K562 (cell line): Measurements from ENCODE around the gene CA5B. TPM values are rescaled to one million over a fixed set of nuclear protein-coding genes. Genes with fewer than 3 reads are reported as not detected.

ENCODE experiments used
- CBFB ChIP-seq: sonication (generic); formaldehyde crosslinking; IDR thresholded peaks from 2 replicates; pipeline ENCODE4 v1.4.0; 2020; ENCODE audit warnings: mild to moderate bottlenecking, missing genetic modification reagents
- CGGBP1 ChIP-seq: fragments of 250-450 bp; sonication (Bioruptor Pico); IDR thresholded peaks from 2 replicates; pipeline ENCODE4 v1.9.0; 2021; ENCODE audit warnings: mild to moderate bottlenecking
- DNMT1 ChIP-seq: fragments of 450-650 bp; IDR thresholded peaks from 2 replicates; pipeline ENCODE4 v1.6.1; 2016; ENCODE audit warnings: antibody characterized with exemption, mild to moderate bottlenecking
- EWSR1 ChIP-seq: fragments of 450-650 bp; IDR thresholded peaks from 2 replicates; pipeline ENCODE4 v1.6.1; 2018; ENCODE audit warnings: borderline replicate concordance, mild to moderate bottlenecking, low read depth, moderate library complexity; ENCODE audit not compliant: partially characterized antibody
- HNRNPK ChIP-seq: fragments of 200-400 bp; formaldehyde crosslinking; IDR thresholded peaks from one replicate; pipeline ENCODE4 v1.6.1; 2018; ENCODE audit warnings: mild to moderate bottlenecking, low read depth, low read length; ENCODE audit not compliant: poor library complexity, severe bottlenecking
- NCOR1 ChIP-seq: fragments of 450-650 bp; IDR thresholded peaks from 2 replicates; pipeline ENCODE4 v1.6.1; 2016; ENCODE audit warnings: mild to moderate bottlenecking, moderate library complexity
- NRF1 ChIP-seq, 2 experiments: fragments of 450-650 bp; IDR thresholded peaks in 1 of 2; conservative IDR thresholded peaks in 1 of 2; 2 replicates each; pipeline ENCODE4 v1.6.1; 2014; ENCODE audit warnings: mild to moderate bottlenecking in 2 of 2
- PML ChIP-seq: IDR thresholded peaks from 2 replicates; pipeline ENCODE4 v1.6.1; 2012; ENCODE audit warnings: low read length, inconsistent platforms
- ZFP91 ChIP-seq: sonication (generic); formaldehyde crosslinking; IDR thresholded peaks from 2 replicates; pipeline ENCODE4 v1.8.0; 2022; ENCODE audit warnings: mild to moderate bottlenecking, missing genetic modification reagents
- ZNF143 ChIP-seq: sonication (generic); formaldehyde crosslinking; IDR thresholded peaks from 2 replicates; pipeline ENCODE4 v1.9.0; 2022; ENCODE audit warnings: mild to moderate bottlenecking, missing genetic modification reagents
- ZNF277 ChIP-seq: fragments of 250-450 bp; sonication (Bioruptor Pico); IDR thresholded peaks from 2 replicates; pipeline ENCODE4 v1.8.0; 2022; ENCODE audit warnings: inconsistent platforms, mild to moderate bottlenecking, moderate library complexity, borderline replicate concordance
- ZNF407 ChIP-seq: fragments of 450-650 bp; IDR thresholded peaks from 2 replicates; pipeline ENCODE4 v1.6.1; 2016; ENCODE audit warnings: low read depth
- polyA plus RNA-seq, 8 experiments: library from polyadenylated mRNA; depleted of rRNA in 4 of 8; stranded (reverse) in 5 of 8; unstranded in 3 of 8; fragments of >200 nt; fragmentation: Nextera tagmentation in 2 of 8; fragmentation: Illumina TruSeq in 1 of 8; extraction: Ambion mirVana in 2 of 8; extraction: Trizol in 1 of 8; gene quantifications; 2 replicates each; pipeline versions ENCODE4 v1.2.1 to v1.2.3, GENCODE V29; 2011 to 2014; ENCODE audit warnings: inconsistent platforms in 1 of 8, missing spikeins in 1 of 8
- total RNA-seq, 7 experiments: library from RNA; depleted of rRNA in 6 of 7; stranded (reverse); fragments of >200 nt in 6 of 7; fragmentation: Illumina TruSeq in 2 of 7; extraction: Trizol in 2 of 7; gene quantifications; 2 replicates each; pipeline versions ENCODE4 v1.2.1 to v1.2.3, GENCODE V29; 2011 to 2021; ENCODE audit warnings: low replicate concordance in 1 of 7
- TF ChIP-seq, protein P1 (sequence below): fragments of 450-650 bp; IDR thresholded peaks from 2 replicates; pipeline ENCODE4 v1.6.1; 2016; ENCODE audit warnings: borderline replicate concordance

The CA5B gene
- total and polyA plus RNA-seq, 9 of the 15 experiments (the other 6 are each of a cell fraction or from before 2014, with no cell fraction given): 0.55 to 3.7 (median 2.6) TPM

GRCh38 chrX:15789979-15790768, 52.1 kb downstream of the CA5B start, which contains the start of gene ZRSR2 (continued):
- TF ChIP-seq ZNF143 (no peak), EWSR1 (no peak), HNRNPK (no peak), ZNF277 (CRISPR knock-in tag) (no peak), PML (no peak), DNMT1 (no peak), CGGBP1 (CRISPR knock-in tag) (no peak), NRF1 (conservative IDR thresholded peaks at IDR 0.05 in 1 of 2, IDR thresholded peaks at IDR 0.05 in 1 of 2) (peak; percentile 95 to 96), ZFP91 (CRISPR knock-in tag) (0 out of 2 replicates have a peak, but pooled peaks have one; percentile 53), CBFB (CRISPR knock-in tag) (no peak), ZNF407 (peak; percentile 84), NCOR1 (no peak)
- TF ChIP-seq, protein P1, sequence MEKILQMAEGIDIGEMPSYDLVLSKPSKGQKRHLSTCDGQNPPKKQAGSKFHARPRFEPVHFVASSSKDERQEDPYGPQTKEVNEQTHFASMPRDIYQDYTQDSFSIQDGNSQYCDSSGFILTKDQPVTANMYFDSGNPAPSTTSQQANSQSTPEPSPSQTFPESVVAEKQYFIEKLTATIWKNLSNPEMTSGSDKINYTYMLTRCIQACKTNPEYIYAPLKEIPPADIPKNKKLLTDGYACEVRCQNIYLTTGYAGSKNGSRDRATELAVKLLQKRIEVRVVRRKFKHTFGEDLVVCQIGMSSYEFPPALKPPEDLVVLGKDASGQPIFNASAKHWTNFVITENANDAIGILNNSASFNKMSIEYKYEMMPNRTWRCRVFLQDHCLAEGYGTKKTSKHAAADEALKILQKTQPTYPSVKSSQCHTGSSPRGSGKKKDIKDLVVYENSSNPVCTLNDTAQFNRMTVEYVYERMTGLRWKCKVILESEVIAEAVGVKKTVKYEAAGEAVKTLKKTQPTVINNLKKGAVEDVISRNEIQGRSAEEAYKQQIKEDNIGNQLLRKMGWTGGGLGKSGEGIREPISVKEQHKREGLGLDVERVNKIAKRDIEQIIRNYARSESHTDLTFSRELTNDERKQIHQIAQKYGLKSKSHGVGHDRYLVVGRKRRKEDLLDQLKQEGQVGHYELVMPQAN: peak; percentile 90
